Suprapubic skin (tissue), 3 donors: ENCODE results near the gene SSTR3.

Source experiments
- CTCF ChIP-seq, 2 donors: fragments of 200-600 bp in 1 of 2; fragments of 450-650 bp in 1 of 2; sonication (generic) in 1 of 2; IDR thresholded peaks; one replicate each; pipeline ENCODE4 v1.5.1; 2016 to 2019; ENCODE audit warnings: antibody characterized with exemption in 2 of 2, mild to moderate bottlenecking in 1 of 2, moderate library complexity in 1 of 2
- POLR2AphosphoS5 ChIP-seq, 3 donors: sonication (generic); formaldehyde crosslinking; IDR thresholded peaks; one replicate each; pipeline ENCODE4 v1.6.1; 2017; ENCODE audit warnings: antibody characterized with exemption in 3 of 3

DNA sequence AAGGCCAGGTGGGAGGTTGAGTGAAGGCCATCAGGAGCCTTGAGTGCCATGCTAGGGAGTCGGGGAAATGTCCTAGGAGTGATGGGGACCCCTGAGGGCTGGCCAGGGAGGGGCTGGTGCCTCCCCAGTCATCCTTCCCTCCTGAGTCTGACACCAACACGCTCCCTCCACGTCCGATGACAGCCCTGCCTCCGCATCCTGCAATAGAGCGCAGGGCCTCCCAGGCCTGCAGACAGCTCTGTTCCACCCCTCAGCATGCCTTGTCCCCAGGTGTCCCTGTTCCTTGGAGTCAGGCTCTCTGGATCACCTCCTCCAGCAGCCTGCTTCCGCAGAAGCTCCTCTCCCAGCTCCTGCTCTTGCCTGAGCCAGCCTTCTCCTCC lies 28.7 kb upstream of the SSTR3 start:
- TF ChIP-seq POLR2AphosphoS5 (IDR thresholded peaks at IDR 0.05) (no peak), CTCF (IDR thresholded peaks at IDR 0.05) (no peak)
